OCI-LY3 (cell line): ENCODE data around the gene ATOSA.

ENCODE experiments used
- EZH2phosphoT487 ChIP-seq: fragments of 200-600 bp; shearing (Covaris generic); IDR thresholded peaks from 2 replicates; pipeline ENCODE4 v1.6.1; 2018; ENCODE audit warnings: antibody characterized with exemption, mixed run types, low read depth
- TF ChIP-seq, protein P1 (sequence below): fragments of 200-600, 300-600 bp; sonication (generic); IDR thresholded peaks from 2 replicates; pipeline ENCODE4 v1.5.1; 2014; ENCODE audit warnings: antibody characterized with exemption, low read length, low read depth

DNA sequence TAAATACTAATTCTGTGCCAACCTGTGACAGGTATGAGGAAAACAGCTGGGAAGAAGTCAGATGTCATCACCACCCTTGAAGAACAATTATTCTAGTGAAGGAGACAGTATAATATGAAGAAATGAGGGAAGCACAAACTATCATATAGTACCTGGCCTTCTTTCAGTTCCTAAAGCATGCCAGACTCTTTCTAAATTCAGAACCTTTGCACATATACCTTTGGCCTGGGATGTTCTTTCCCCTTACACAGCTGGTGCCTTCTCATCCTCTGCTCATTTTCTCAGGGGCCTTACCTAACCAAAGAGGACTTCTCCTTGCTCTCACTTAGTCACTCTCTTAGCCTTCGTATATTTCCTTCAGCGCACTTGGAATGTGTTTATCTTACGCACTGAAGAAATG lies 19.0 kb downstream of the ATOSA start:
- TF ChIP-seq, protein P1, sequence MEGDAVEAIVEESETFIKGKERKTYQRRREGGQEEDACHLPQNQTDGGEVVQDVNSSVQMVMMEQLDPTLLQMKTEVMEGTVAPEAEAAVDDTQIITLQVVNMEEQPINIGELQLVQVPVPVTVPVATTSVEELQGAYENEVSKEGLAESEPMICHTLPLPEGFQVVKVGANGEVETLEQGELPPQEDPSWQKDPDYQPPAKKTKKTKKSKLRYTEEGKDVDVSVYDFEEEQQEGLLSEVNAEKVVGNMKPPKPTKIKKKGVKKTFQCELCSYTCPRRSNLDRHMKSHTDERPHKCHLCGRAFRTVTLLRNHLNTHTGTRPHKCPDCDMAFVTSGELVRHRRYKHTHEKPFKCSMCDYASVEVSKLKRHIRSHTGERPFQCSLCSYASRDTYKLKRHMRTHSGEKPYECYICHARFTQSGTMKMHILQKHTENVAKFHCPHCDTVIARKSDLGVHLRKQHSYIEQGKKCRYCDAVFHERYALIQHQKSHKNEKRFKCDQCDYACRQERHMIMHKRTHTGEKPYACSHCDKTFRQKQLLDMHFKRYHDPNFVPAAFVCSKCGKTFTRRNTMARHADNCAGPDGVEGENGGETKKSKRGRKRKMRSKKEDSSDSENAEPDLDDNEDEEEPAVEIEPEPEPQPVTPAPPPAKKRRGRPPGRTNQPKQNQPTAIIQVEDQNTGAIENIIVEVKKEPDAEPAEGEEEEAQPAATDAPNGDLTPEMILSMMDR = no peak
- TF ChIP-seq EZH2phosphoT487 = no peak
